GM19372 (cell line): Measurements from ENCODE around the gene MRPS16.

Experiments
- ATAC-seq: cut with Tn5 transposase; IDR thresholded peaks from one replicate; pipeline ENCODE4 v1.9.1; 2021; ENCODE audit warnings: mild to moderate bottlenecking, low read depth, moderate library complexity; ENCODE audit not compliant: unreplicated experiment

The MRPS16 gene

GRCh38 chr10:73244866-73245477 is 7.5 kb downstream of the MRPS16 start:
- no peak for ATAC-seq

GRCh38 chr10:73239908-73240307 is 12.5 kb downstream of the MRPS16 start:
- ATAC-seq, result no peak

- no peak for ATAC-seq
Observed at GRCh38 chr10:73238990-73239566, 13.4 kb downstream of the MRPS16 start.

- no peak for ATAC-seq
Observed at GRCh38 chr10:73234695-73235094, 17.7 kb downstream of the MRPS16 start.

- no peak for ATAC-seq
Observed at GRCh38 chr10:73233883-73234282, 18.6 kb downstream of the MRPS16 start.

GRCh38 chr10:73232887-73233286 is 19.6 kb downstream of the MRPS16 start:
- no peak for ATAC-seq

GRCh38 chr10:73229567-73229966 is 22.9 kb downstream of the MRPS16 start:
- no peak for ATAC-seq

- no peak for ATAC-seq
Observed at GRCh38 chr10:73228247-73228646, 24.2 kb downstream of the MRPS16 start.

- no peak for ATAC-seq
Observed at GRCh38 chr10:73226663-73227062, 25.8 kb downstream of the MRPS16 start.

- no peak for ATAC-seq
Observed at GRCh38 chr10:73225518-73225917, 26.9 kb downstream of the MRPS16 start.

- no peak for ATAC-seq
Observed at GRCh38 chr10:73220989-73221388, 31.5 kb downstream of the MRPS16 start.

- no peak for ATAC-seq
Observed at GRCh38 chr10:73219384-73219783, 33.1 kb downstream of the MRPS16 start.

GRCh38 chr10:73218431-73219191 is 33.8 kb downstream of the MRPS16 start:
- no peak for ATAC-seq

GRCh38 chr10:73217628-73218027 is 34.8 kb downstream of the MRPS16 start:
- ATAC-seq, result no peak

GRCh38 chr10:73215749-73216148 is 36.7 kb downstream of the MRPS16 start:
- no peak for ATAC-seq

GRCh38 chr10:73211106-73211811 is 41.2 kb downstream of the MRPS16 start:
- ATAC-seq, result no peak

GRCh38 chr10:73210395-73211105 is 41.9 kb downstream of the MRPS16 start:
- ATAC-seq, result no peak

- ATAC-seq, result no peak
Observed at GRCh38 chr10:73209705-73210104, 42.7 kb downstream of the MRPS16 start.

- ATAC-seq, result no peak
Observed at GRCh38 chr10:73207883-73208282, 44.6 kb downstream of the MRPS16 start.

- no peak for ATAC-seq
Observed at GRCh38 chr10:73206385-73206784, 46.1 kb downstream of the MRPS16 start.

- no peak for ATAC-seq
Observed at GRCh38 chr10:73205890-73206289, 46.6 kb downstream of the MRPS16 start.
